OCI-LY7 (cell line): ENCODE results near the gene KIZ. TPM values are rescaled to one million over a fixed set of nuclear protein-coding genes. Genes with fewer than 3 reads are reported as not detected.

Experiments used
- BruUV-seq: library from RNA; stranded (reverse); fragments of 400-500 nt; replicated peaks from 2 replicates; lab custom pipeline; 2021; lab: Mats Ljungman, UMichigan
- CTCF ChIA-PET: fragments of 300-600 bp; sonication (Branson Sonifier 250); formaldehyde crosslinking; loops from one replicate; lab custom pipeline; 2022; ENCODE audit warnings: antibody characterized with exemption; ENCODE audit not compliant: unreplicated experiment; lab: Charles Lee
- POLR2A ChIA-PET: fragments of 300-600 bp; sonication (Branson Sonifier 250); formaldehyde crosslinking; loops from one replicate; lab custom pipeline; 2022; ENCODE audit warnings: antibody characterized with exemption; lab: Charles Lee
- DNase-seq: peaks from one replicate; pipeline ENCODE4 v3.0.0-alpha.2; 2015; ENCODE audit warnings: low spot score
- H2AFZ ChIP-seq: fragments of 200-600 bp; sonication (generic), shearing (Covaris generic); 2 replicates; pipeline ENCODE4 v1.6.1; 2014; ENCODE audit warnings: mild to moderate bottlenecking, antibody characterized with exemption, low read length, moderate library complexity
- H3K27ac ChIP-seq: fragments of 200-600 bp; sonication (generic); 2 replicates; pipeline ENCODE4 v1.5.1; 2014; ENCODE audit warnings: mixed run types, low read depth, mild to moderate bottlenecking, moderate library complexity, low read length, inconsistent platforms; ENCODE audit not compliant: poor library complexity, severe bottlenecking
- H3K36me3 ChIP-seq: fragments of 200-600 bp; sonication (generic); 2 replicates; pipeline ENCODE4 v1.6.1; 2014; ENCODE audit warnings: mild to moderate bottlenecking, antibody characterized with exemption, low read length, moderate library complexity, mixed read lengths; ENCODE audit not compliant: insufficient read depth
- H3K4me1 ChIP-seq: fragments of 200-600 bp; sonication (generic); 2 replicates; pipeline ENCODE4 v1.5.1; 2014; ENCODE audit warnings: mild to moderate bottlenecking, low read length; ENCODE audit not compliant: insufficient read depth, poor library complexity, severe bottlenecking
- H3K4me2 ChIP-seq: fragments of 200-600 bp; sonication (generic); 2 replicates; pipeline ENCODE4 v1.6.1; 2014; ENCODE audit warnings: mild to moderate bottlenecking, low read length
- H3K4me3 ChIP-seq: fragments of 200-600 bp; sonication (generic); 2 replicates; pipeline ENCODE4 v1.5.1; 2014; ENCODE audit warnings: mild to moderate bottlenecking, low read depth, low read length; ENCODE audit not compliant: poor library complexity, severe bottlenecking
- H3K79me2 ChIP-seq: fragments of 200-600 bp; sonication (generic); 2 replicates; pipeline ENCODE4 v1.6.1; 2016; ENCODE audit warnings: low read depth, mild to moderate bottlenecking, low read length, moderate library complexity, mixed read lengths; ENCODE audit not compliant: insufficient read depth
- H3K9me2 ChIP-seq: fragments of 200-600 bp; sonication (generic); 2 replicates; pipeline ENCODE4 v1.6.1; 2016; ENCODE audit warnings: mild to moderate bottlenecking, low read length, mixed read lengths; ENCODE audit not compliant: insufficient read depth
- H3K9me3 ChIP-seq: fragments of 200-600 bp; sonication (generic); 2 replicates; pipeline ENCODE4 v1.6.1; 2014; ENCODE audit warnings: mild to moderate bottlenecking, mixed run types, low read length, mixed read lengths
- H4K20me1 ChIP-seq: fragments of 200-600 bp; sonication (generic); 2 replicates; pipeline ENCODE4 v1.6.1; 2014; ENCODE audit warnings: mild to moderate bottlenecking, antibody characterized with exemption, low read length, moderate library complexity, mixed read lengths; ENCODE audit not compliant: insufficient read depth
- EZH2phosphoT487 ChIP-seq: fragments of 200-600 bp; sonication (generic); IDR thresholded peaks from 2 replicates; pipeline ENCODE4 v1.6.1; 2018; ENCODE audit warnings: low read depth, borderline replicate concordance, mild to moderate bottlenecking, mixed run types, antibody characterized with exemption, low read length, moderate library complexity, mixed read lengths
- intact Hi-C: fragments of 100-400 bp; cut with micrococcal nuclease; formaldehyde crosslinking; loops from one replicate; pipeline ENCODE4 v1.10.0; 2022; ENCODE audit not compliant: unreplicated experiment
- total RNA-seq, 2 experiments: library from RNA; depleted of rRNA in 1 of 2; stranded (reverse); fragments of >200 nt in 1 of 2; shearing (Covaris generic) in 1 of 2; gene quantifications; 2 replicates each; pipeline ENCODE4 v1.2.3, GENCODE V29; 2014 to 2022
- TF ChIP-seq, protein P1 (sequence below): fragments of 200-600 bp; sonication (generic); conservative IDR thresholded peaks from 2 replicates; pipeline ENCODE4 v1.5.1; 2014; ENCODE audit warnings: mild to moderate bottlenecking, antibody characterized with exemption, low read length, moderate library complexity, mixed read lengths

Gene KIZ
- total RNA-seq, 2 experiments from 2014 or later = 16.0 to 23.7 TPM

DNA sequence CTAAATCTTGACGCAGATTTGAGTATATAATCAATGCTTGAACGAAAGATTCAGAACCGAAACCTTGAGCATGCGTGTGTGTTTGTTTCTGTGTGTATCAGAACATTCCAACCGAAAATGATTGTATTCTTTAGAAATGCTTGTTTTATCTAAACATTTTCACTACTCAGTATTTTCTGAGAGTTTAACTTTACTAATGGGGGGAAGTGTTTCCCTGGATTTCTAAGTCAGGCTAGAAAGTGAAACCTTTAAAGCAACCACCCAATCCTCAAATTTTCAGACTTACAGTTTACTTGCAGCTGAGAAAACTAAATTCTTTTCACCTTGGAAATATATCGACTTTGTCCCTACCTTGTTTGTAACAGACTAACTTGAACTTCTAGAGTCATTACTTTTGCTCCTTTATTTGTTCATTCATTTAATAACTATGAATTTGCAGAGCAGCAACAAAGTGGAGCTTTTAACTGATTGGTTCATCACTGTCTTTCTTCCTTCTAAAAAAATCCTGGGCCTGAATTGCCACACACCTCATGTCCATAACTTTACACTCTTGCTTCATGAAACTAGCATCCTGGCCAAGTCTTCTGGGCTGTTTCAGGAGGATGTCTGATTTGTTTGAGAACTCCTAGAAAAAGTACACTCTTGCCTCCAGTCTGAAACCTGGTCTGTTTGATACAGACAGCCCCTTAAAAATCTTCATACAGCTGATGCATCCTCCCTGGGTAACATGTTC lies 99.5 kb downstream of the KIZ start:
- no TSS peak for BruUV-seq
- H3K27ac ChIP-seq = no peak overlapping the region
- intact Hi-C loops = no loop called here
- H3K4me2 ChIP-seq = no peak overlapping the region
- POLR2A ChIA-PET = interaction anchor here (1.2 kb wide), 1 partner anchor 11 kb away, joined by 5 read pairs; no protein-coding TSS in a partner anchor
- TF ChIP-seq EZH2phosphoT487 = no peak
- TF ChIP-seq, protein P1, sequence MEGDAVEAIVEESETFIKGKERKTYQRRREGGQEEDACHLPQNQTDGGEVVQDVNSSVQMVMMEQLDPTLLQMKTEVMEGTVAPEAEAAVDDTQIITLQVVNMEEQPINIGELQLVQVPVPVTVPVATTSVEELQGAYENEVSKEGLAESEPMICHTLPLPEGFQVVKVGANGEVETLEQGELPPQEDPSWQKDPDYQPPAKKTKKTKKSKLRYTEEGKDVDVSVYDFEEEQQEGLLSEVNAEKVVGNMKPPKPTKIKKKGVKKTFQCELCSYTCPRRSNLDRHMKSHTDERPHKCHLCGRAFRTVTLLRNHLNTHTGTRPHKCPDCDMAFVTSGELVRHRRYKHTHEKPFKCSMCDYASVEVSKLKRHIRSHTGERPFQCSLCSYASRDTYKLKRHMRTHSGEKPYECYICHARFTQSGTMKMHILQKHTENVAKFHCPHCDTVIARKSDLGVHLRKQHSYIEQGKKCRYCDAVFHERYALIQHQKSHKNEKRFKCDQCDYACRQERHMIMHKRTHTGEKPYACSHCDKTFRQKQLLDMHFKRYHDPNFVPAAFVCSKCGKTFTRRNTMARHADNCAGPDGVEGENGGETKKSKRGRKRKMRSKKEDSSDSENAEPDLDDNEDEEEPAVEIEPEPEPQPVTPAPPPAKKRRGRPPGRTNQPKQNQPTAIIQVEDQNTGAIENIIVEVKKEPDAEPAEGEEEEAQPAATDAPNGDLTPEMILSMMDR = no peak
- no peaks in the 10 kb centered on the region for H3K79me2 ChIP-seq
- DNase-seq = no peak
- H3K36me3 ChIP-seq = no peaks in the 10 kb centered on the region
- H2AFZ ChIP-seq = no peak overlapping the region
- no peaks in the 10 kb centered on the region for H3K9me2 ChIP-seq
- CTCF ChIA-PET = no interaction called here
- no peaks in the 10 kb centered on the region for H3K9me3 ChIP-seq
- H4K20me1 ChIP-seq = no peaks in the 10 kb centered on the region
- peaks cover 9% of the 10 kb centered on the region for H3K4me1 ChIP-seq
- H3K4me3 ChIP-seq = no peak overlapping the region

DNA sequence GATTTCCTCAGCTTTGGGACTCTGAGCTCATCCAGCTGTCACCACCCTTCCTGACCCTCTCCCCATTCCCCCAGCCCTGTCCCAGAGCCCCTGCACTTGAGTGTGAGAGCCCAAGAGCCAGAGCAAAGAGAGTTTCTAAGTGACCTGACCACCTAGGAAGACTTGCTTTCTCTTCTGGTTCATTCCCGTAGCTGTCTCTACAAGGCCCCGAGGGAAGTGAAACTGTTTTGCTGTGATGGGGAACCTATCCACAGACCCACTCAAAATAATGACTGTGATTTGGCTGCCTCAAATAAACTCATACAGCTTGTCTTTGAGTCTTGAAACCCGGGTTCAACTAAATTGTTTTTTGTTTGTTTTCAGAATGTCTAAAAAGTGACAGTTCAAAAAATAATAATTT lies 102.6 kb downstream of the KIZ start:
- BruUV-seq = no TSS peak
- Histone ChIP-seq H3K4me1 (peaks cover 9% of the 10 kb centered on the region), H2AFZ (no peak overlapping the region), H4K20me1 (no peaks in the 10 kb centered on the region), H3K9me2 (no peaks in the 10 kb centered on the region), H3K4me2 (peak overlapping the region; percentile 20; the same call in 1 of the 2 replicates), H3K4me3 (no peak overlapping the region), H3K9me3 (no peaks in the 10 kb centered on the region), H3K27ac (no peak overlapping the region), H3K79me2 (no peaks in the 10 kb centered on the region), H3K36me3 (no peaks in the 10 kb centered on the region)
- DNase-seq = peak; percentile 34
- intact Hi-C loops = no loop called here
- CTCF ChIA-PET = no interaction called here
- POLR2A ChIA-PET = no interaction called here
- TF ChIP-seq, protein P1 = no peak
- TF ChIP-seq EZH2phosphoT487 = no peak

DNA sequence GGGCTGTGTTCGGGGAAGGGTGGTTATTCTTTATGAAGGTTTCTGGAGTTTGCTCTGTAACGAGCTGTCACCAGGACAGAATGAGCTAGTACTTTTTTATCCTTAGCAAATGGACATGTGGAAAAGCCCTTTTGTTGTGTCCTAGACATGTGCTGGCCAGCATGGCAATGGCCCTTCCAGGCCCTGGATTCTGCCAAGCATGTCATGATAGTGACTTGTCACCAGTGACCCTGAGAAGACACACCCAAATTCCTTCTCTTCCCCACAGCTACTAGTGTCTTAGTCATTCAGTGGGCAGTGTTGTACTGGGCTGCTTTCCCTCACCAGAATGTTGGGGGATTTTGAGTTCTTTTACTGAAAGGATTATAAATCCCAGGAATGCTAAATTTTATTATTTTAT lies 103.3 kb downstream of the KIZ start:
- H3K9me2 ChIP-seq = no peaks in the 10 kb centered on the region
- H2AFZ ChIP-seq = no peak overlapping the region
- no TSS peak for BruUV-seq
- H3K9me3 ChIP-seq = no peaks in the 10 kb centered on the region
- TF ChIP-seq EZH2phosphoT487 = no peak
- no peaks in the 10 kb centered on the region for H3K79me2 ChIP-seq
- intact Hi-C loops = no loop called here
- H3K4me3 ChIP-seq = no peak overlapping the region
- no peaks in the 10 kb centered on the region for H3K36me3 ChIP-seq
- no peak overlapping the region for H3K4me2 ChIP-seq
- H3K4me1 ChIP-seq = peaks cover 9% of the 10 kb centered on the region
- CTCF ChIA-PET = no interaction called here
- DNase-seq = no peak
- no peak overlapping the region for H3K27ac ChIP-seq
- POLR2A ChIA-PET = no interaction called here
- no peaks in the 10 kb centered on the region for H4K20me1 ChIP-seq
